PC-3 (cell line): Measurements from ENCODE around the gene TAB3.

Experiments used
- EZH2 ChIP-seq: fragments of 300-600 bp; sonication (generic); IDR thresholded peaks from one replicate; pipeline ENCODE4 v1.6.1; 2017; ENCODE audit warnings: antibody characterized with exemption, mild to moderate bottlenecking, low read length; ENCODE audit not compliant: unreplicated experiment
- EZH2phosphoT487 ChIP-seq: fragments of 300-600 bp; sonication (generic); IDR thresholded peaks from 2 replicates; pipeline ENCODE4 v1.6.1; 2018; ENCODE audit warnings: mild to moderate bottlenecking, antibody characterized with exemption, low read length, borderline replicate concordance
- TF ChIP-seq, protein P1 (sequence below): fragments of 300-600 bp; sonication (generic); conservative IDR thresholded peaks from 2 replicates; pipeline ENCODE4 v1.5.1; 2017; ENCODE audit warnings: antibody characterized with exemption, low read depth, mild to moderate bottlenecking, low read length

DNA sequence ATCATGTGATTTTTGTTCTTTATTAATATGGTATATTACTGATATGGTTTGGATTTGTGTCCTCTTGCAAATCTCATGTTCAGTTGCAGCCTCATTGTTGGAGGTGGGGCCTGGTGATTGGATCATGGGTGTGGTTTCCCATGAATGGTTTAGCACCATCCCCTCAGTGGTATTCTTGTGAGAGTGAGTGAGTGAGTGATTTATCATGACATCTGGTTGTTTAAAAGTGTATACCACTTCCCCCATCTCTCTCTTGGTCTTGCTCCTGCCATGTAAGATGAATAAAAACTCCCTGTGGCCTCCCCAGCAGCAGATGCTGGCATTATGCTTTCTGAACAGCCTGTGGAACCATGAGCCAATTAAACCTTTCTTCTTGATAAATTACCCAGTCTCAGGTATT is 111.5 kb downstream of the TAB3 start:
- TF ChIP-seq EZH2 (no peak), EZH2phosphoT487 (no peak)
- TF ChIP-seq, protein P1, sequence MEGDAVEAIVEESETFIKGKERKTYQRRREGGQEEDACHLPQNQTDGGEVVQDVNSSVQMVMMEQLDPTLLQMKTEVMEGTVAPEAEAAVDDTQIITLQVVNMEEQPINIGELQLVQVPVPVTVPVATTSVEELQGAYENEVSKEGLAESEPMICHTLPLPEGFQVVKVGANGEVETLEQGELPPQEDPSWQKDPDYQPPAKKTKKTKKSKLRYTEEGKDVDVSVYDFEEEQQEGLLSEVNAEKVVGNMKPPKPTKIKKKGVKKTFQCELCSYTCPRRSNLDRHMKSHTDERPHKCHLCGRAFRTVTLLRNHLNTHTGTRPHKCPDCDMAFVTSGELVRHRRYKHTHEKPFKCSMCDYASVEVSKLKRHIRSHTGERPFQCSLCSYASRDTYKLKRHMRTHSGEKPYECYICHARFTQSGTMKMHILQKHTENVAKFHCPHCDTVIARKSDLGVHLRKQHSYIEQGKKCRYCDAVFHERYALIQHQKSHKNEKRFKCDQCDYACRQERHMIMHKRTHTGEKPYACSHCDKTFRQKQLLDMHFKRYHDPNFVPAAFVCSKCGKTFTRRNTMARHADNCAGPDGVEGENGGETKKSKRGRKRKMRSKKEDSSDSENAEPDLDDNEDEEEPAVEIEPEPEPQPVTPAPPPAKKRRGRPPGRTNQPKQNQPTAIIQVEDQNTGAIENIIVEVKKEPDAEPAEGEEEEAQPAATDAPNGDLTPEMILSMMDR: no peak
